CD4-positive, alpha-beta T cell treated with Interleukin-6 at 100 ng/mL for 8 hours (primary cell): ENCODE data around the gene NAIF1.

Source experiments
- DNase-seq: peaks from one replicate; pipeline ENCODE4 v3.0.0-alpha.2; 2020; ENCODE audit warnings: mixed read lengths, low spot score

Gene NAIF1

GRCh38 chr9:128102861-128103588 is 35.9 kb upstream of the NAIF1 start:
- DNase-seq, result no peak

GRCh38 chr9:128102196-128102595 is 35.1 kb upstream of the NAIF1 start:
- no peak for DNase-seq

GRCh38 chr9:128101690-128102089 is 34.6 kb upstream of the NAIF1 start:
- no peak for DNase-seq

- DNase-seq, result no peak
These were observed 34.1 kb upstream of the NAIF1 start for GRCh38 chr9:128101231-128101661.

GRCh38 chr9:128100581-128100980 is 33.5 kb upstream of the NAIF1 start:
- no peak for DNase-seq

GRCh38 chr9:128099932-128100491 is 32.9 kb upstream of the NAIF1 start:
- no peak for DNase-seq

GRCh38 chr9:128099231-128099931 is 32.3 kb upstream of the NAIF1 start:
- DNase-seq, result no peak

GRCh38 chr9:128098297-128099230 is 31.4 kb upstream of the NAIF1 start:
- peak; percentile 46 for DNase-seq

GRCh38 chr9:128097543-128098296 is 30.6 kb upstream of the NAIF1 start:
- no peak for DNase-seq

GRCh38 chr9:128096616-128097536 is 29.8 kb upstream of the NAIF1 start:
- DNase-seq, result no peak

GRCh38 chr9:128094950-128095544 is 27.9 kb upstream of the NAIF1 start:
- DNase-seq, result no peak

GRCh38 chr9:128094166-128094949 is 27.2 kb upstream of the NAIF1 start:
- DNase-seq, result peak; percentile 62

- DNase-seq, result peak; percentile 33
These were observed 25.9 kb upstream of the NAIF1 start for GRCh38 chr9:128093011-128093410.

- no peak for DNase-seq
These were observed 25.3 kb upstream of the NAIF1 start for GRCh38 chr9:128092199-128092977.

- no peak for DNase-seq
These were observed 24.5 kb upstream of the NAIF1 start for GRCh38 chr9:128091571-128091970.

GRCh38 chr9:128091144-128091543 is 24.0 kb upstream of the NAIF1 start:
- DNase-seq, result no peak

GRCh38 chr9:128089299-128089698 is 22.2 kb upstream of the NAIF1 start:
- no peak for DNase-seq

- peak; percentile 26 for DNase-seq
These were observed 21.3 kb upstream of the NAIF1 start for GRCh38 chr9:128088253-128088945.
